GM19351 (cell line): ENCODE data around the gene LRP5.
"Not testable (repeated sequence)": the region's sequence is repeated elsewhere in the genome, so short reads cannot be mapped to it uniquely, and the experiment has no call there.

ENCODE experiments used
- ATAC-seq: cut with Tn5 transposase; IDR thresholded peaks from one replicate; pipeline ENCODE4 v1.9.1; 2021; ENCODE audit warnings: mild to moderate bottlenecking, moderate library complexity; ENCODE audit not compliant: unreplicated experiment

LRP5 gene

GRCh38 chr11:68437927-68438657 is 125.7 kb downstream of the LRP5 start:
- no peak for ATAC-seq

- no peak for ATAC-seq
Measured at GRCh38 chr11:68438658-68439259, 126.4 kb downstream of the LRP5 start.

- ATAC-seq = no peak
Measured at GRCh38 chr11:68439355-68440065, 127.1 kb downstream of the LRP5 start.

GRCh38 chr11:68440224-68440623 is 127.8 kb downstream of the LRP5 start:
- ATAC-seq = no peak

- ATAC-seq = no peak
Measured at GRCh38 chr11:68441466-68442230, 129.3 kb downstream of the LRP5 start.

GRCh38 chr11:68442433-68442832 is 130.0 kb downstream of the LRP5 start:
- ATAC-seq = no peak

- no peak for ATAC-seq
Measured at GRCh38 chr11:68444566-68444965, 132.2 kb downstream of the LRP5 start.

DNA sequence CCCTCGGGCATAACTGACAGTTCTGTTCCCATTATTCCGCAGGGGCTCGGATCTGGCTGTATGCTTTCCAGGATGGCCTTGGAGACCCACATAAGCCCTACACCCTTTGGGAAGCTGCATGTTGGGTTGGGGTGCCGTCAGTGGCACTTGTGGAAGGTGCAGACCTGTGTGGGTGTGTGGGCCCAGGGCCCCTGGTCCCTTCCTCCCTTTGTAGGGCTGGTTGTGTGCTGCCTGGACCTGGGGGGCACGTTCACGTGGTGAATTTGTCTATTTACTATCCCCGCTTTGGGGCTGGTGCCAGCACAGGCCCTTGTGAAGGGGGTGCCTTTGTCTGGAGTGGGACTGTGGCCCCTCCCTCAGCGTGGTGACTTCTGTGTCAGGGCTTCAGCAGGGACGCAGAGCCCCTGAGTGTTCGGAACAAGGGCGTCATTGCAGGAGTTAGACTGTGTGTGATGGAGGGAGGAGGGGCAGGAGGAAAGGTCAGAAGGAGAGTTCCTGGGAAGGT is 133.2 kb downstream of the LRP5 start:
- no peak for ATAC-seq

DNA sequence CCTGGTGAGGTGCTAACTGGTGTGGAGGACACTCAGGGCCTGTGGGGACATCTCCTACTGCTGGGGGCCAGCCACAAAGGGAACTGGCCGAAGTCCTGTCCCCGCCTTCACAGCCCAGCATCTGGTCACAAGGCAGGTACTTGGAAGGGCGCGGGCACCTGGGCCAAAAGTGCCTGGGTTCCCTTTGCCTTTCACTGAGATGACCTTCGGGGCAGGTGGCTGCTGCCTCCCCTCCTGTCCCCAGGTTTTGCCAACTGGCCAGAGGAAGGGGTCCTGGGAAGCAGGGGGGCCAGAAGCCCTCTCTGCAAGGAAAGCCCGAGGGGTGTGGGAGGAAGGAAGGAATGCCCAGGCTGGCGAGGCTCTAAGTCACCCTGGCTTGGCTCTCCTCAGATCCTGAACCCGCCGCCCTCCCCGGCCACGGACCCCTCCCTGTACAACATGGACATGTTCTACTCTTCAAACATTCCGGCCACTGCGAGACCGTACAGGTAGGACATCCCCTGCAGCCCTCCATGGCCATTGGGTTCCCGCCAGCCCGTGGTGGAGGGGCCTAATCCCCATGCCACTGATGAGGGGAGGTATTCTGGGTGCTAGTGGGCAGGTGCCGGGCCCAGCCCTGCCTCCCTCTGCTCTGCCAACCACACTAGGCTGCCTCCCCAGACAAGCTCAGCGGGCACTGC is 133.8 kb downstream of the LRP5 start:
- no peak for ATAC-seq

DNA sequence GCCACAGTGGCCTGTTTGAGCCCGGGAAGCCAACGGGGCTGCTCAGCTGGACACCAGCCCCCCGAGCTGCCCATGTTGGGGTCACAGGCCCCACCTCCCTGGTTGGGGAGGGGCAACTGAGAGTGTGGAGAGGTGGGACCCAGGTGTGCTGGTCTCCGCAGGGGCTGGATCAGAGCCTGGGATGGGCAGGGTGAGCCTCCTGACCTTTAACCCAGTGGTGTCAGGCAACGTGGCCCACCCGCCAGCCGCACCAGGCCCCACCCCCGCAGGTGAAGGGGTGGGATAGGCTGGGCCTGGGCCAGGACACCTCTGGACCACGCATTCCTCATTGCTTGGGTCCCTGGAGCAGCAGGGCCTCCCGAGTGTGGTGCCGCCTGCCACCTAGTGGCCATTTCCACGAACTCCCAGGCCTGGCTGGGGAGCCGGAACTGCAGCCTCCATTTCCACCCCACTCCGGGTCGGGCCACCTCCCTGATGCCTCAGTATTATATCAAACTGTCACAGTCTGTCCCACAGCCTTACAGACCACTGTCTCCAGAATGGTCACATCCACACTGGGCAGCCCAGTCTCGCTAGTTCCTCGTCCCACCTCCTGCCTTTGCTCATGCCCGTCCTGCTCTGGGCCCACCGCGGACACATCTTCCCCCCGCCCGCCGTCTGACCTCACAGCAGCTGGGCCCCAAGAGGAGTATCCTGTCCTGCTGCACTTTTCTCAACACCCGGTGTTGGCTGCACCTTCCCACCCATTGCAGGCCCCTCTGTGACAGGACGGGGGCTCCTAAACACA is 134.8 kb downstream of the LRP5 start:
- ATAC-seq = peak; percentile 60

DNA sequence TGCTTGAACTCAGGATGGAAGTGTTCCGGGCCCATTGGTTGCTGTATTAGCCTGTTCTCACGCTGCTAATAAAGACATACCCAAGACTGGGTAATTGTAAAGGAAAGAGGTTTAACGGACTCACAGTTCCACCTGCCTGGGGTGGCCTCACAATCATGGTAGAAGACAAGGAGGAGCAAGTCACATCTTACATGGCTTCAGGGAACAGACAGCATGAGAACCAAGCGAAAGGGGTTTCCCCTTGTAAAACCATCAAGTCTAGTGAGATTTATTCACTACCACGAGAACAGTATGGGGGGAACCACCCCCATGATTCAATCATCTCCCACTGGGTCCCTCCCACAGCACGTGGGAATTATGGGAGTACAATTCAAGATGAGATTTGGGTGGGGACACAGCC is 135.5 kb downstream of the LRP5 start:
- ATAC-seq = not testable (repeated sequence)

DNA sequence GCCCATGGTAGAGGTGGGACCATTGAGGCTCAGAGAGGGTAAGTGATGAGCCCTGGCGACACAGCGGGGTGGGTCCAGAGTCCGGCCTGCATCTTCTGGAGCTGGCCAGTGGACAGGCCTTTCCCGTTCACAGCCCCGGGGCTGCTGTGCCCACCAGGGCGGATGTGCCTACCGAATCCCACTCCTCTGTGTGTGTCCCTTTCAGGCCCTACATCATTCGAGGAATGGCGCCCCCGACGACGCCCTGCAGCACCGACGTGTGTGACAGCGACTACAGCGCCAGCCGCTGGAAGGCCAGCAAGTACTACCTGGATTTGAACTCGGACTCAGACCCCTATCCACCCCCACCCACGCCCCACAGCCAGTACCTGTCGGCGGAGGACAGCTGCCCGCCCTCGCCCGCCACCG is 136.2 kb downstream of the LRP5 start:
- ATAC-seq = no peak

- ATAC-seq = no peak
Measured at GRCh38 chr11:68449951-68450350, 137.6 kb downstream of the LRP5 start.

- ATAC-seq = no peak
Measured at GRCh38 chr11:68450711-68451110, 138.3 kb downstream of the LRP5 start.

GRCh38 chr11:68454767-68455166 is 142.4 kb downstream of the LRP5 start:
- ATAC-seq = no peak

DNA sequence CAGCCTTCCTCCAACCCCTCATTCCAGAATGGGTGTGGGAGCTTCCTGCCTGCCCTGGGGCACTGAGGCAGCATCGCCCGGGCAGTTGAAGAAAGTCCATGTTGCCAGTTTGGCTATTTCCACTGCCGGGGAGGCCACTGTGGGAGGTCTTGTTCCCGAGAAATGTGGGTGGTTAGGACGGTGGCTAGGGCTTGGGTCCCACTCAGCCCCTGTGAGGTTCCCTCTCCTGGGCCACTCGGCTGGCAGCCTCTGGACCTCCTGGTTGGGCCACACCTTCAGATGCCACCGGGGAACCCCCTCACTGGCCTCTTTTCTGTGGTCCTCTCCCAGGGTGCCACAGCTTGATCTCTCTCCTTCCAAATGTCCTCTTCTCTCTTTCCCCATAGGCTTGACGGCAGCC is 143.1 kb downstream of the LRP5 start:
- no peak for ATAC-seq

DNA sequence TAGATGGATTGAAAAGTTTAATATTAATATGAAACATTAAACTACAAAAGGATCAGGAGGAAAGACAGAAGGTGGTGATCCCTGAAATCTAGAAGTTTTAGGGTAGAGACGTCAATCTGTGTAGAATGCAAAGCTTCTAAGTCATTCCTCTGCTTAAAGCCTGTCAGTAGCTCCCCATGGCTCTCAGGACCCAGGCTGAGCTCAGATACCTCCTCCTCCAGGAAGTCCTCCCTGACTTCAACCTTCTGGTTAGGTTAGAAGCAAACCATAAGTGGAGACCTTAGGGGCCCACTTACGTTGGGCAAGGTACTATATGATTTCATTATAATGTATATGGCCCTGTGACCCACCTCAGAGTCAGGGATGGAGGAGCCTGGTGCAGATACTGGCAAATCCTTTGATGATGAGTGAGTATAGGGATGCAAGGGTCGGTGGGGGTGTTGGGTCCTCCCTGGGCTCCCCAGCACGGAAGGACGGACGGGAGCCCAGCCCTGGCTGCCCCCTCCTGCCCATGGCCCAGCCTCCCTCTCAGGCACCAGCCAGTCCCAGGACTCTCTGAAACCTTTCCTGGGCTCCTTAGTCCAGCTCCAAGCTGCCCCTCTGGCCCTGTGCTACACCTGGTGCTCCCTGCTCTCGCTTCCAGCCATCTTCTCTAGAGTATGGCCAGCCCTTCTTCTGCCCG is 145.0 kb downstream of the LRP5 start:
- no peak for ATAC-seq

GRCh38 chr11:68457898-68458249 is 145.5 kb downstream of the LRP5 start:
- no peak for ATAC-seq

GRCh38 chr11:68458340-68458739 is 145.9 kb downstream of the LRP5 start:
- ATAC-seq = not testable (repeated sequence)
